ENCODE measurements around the gene PHKB. TPM values are rescaled to one million over a fixed set of nuclear protein-coding genes. Genes with fewer than 3 reads are reported as not detected.

The PHKB gene
- polyA plus RNA-seq, 1 donor from 2014 or later: 99.5 TPM

- H3K9me3 ChIP-seq (ENCODE audit: low read length): no peaks in the 10 kb centered on the region
- no peaks in the 10 kb centered on the region for H3K27me3 ChIP-seq (ENCODE audit: insufficient read depth, low read depth, low read length)
- no peaks in the 10 kb centered on the region for H3K79me2 ChIP-seq (replicated peaks; ENCODE audit: insufficient read depth, low read length)
- no peak overlapping the region for H3K4me2 ChIP-seq (ENCODE audit: low read length)
- no peaks in the 10 kb centered on the region for H3F3A ChIP-seq (ENCODE audit: insufficient read depth, low read length, poor library complexity, severe bottlenecking)
- no peaks in the 10 kb centered on the region for H3K36me3 ChIP-seq (ENCODE audit: insufficient read depth, low read length)
- H2AFZ ChIP-seq (ENCODE audit: low read depth, low read length): no peak overlapping the region
- no peaks in the 10 kb centered on the region for H3K9me2 ChIP-seq (ENCODE audit: insufficient read depth, low read length)
- no peak overlapping the region for H3K4me3 ChIP-seq (ENCODE audit: low read length)
- H3K27ac ChIP-seq (ENCODE audit: low read length): no peak overlapping the region
- H4K20me1 ChIP-seq (ENCODE audit: insufficient read depth): no peaks in the 10 kb centered on the region
- no peak for TF ChIP-seq EZH2 (IDR thresholded peaks at IDR 0.05; ENCODE audit: borderline replicate concordance, insufficient read depth, low read length, poor library complexity, severe bottlenecking)
- no peak for TF ChIP-seq REST (IDR thresholded peaks at IDR 0.05; ENCODE audit: borderline replicate concordance)
- no peak for TF ChIP-seq CTCF (IDR thresholded peaks at IDR 0.05; ENCODE audit: poor library complexity, severe bottlenecking)
- no peak for TF ChIP-seq TAF1 (IDR thresholded peaks at IDR 0.05; ENCODE audit: low read depth)
- TF ChIP-seq POLR2AphosphoS5 (IDR thresholded peaks at IDR 0.05): no peak
- TF ChIP-seq EP300 (conservative IDR thresholded peaks at IDR 0.05; ENCODE audit: poor library complexity, severe bottlenecking): no peak
- no peak for TF ChIP-seq MXI1 (conservative IDR thresholded peaks at IDR 0.05; ENCODE audit: poor library complexity, severe bottlenecking)
- H3K9ac ChIP-seq (ENCODE audit: low read length): no peak overlapping the region
These were observed 113.2 kb downstream of the PHKB start for GRCh38 chr16:47574091-47575054.

GRCh38 chr16:47577029-47577428 is 115.9 kb downstream of the PHKB start:
- Histone ChIP-seq H3K9me2 (ENCODE audit: insufficient read depth, low read length) (no peaks in the 10 kb centered on the region), H3K4me3 (ENCODE audit: low read length) (no peak overlapping the region), H3K27me3 (ENCODE audit: insufficient read depth, low read depth, low read length) (no peaks in the 10 kb centered on the region), H2AFZ (ENCODE audit: low read depth, low read length) (no peak overlapping the region), H3K27ac (ENCODE audit: low read length) (no peak overlapping the region), H3F3A (ENCODE audit: insufficient read depth, low read length, poor library complexity, severe bottlenecking) (no peaks in the 10 kb centered on the region), H3K4me2 (ENCODE audit: low read length) (no peak overlapping the region), H4K20me1 (ENCODE audit: insufficient read depth) (no peaks in the 10 kb centered on the region), H3K36me3 (ENCODE audit: insufficient read depth, low read length) (no peaks in the 10 kb centered on the region), H3K79me2 (replicated peaks; ENCODE audit: insufficient read depth, low read length) (no peaks in the 10 kb centered on the region), H3K9ac (ENCODE audit: low read length) (no peak overlapping the region), H3K9me3 (ENCODE audit: low read length) (no peaks in the 10 kb centered on the region)
- TF ChIP-seq SMC3 (conservative IDR thresholded peaks at IDR 0.05; ENCODE audit: poor library complexity): no peak
- TF ChIP-seq EZH2 (IDR thresholded peaks at IDR 0.05; ENCODE audit: borderline replicate concordance, insufficient read depth, low read length, poor library complexity, severe bottlenecking): no peak
- TF ChIP-seq EP300 (conservative IDR thresholded peaks at IDR 0.05; ENCODE audit: poor library complexity, severe bottlenecking): no peak
- TF ChIP-seq MXI1 (conservative IDR thresholded peaks at IDR 0.05; ENCODE audit: poor library complexity, severe bottlenecking): no peak
- no peak for TF ChIP-seq POLR2AphosphoS5 (IDR thresholded peaks at IDR 0.05)
- no peak for TF ChIP-seq CTCF (IDR thresholded peaks at IDR 0.05; ENCODE audit: poor library complexity, severe bottlenecking)
- TF ChIP-seq RAD21 (conservative IDR thresholded peaks at IDR 0.05): no peak
- TF ChIP-seq TAF1 (IDR thresholded peaks at IDR 0.05; ENCODE audit: low read depth): no peak
- TF ChIP-seq REST (IDR thresholded peaks at IDR 0.05; ENCODE audit: borderline replicate concordance): no peak
